B cell (primary cell): ENCODE measurements around the gene ABCD4.

Source experiments
- EZH2 ChIP-seq: IDR thresholded peaks from 2 replicates; pipeline ENCODE4 v1.6.1; 2012; ENCODE audit warnings: borderline replicate concordance, low read depth, mild to moderate bottlenecking, moderate library complexity, low read length; ENCODE audit not compliant: insufficient read depth, poor library complexity, severe bottlenecking
- TF ChIP-seq, protein P1 (sequence below): fragments of 200-600 bp; IDR thresholded peaks from one replicate; pipeline ENCODE4 v1.8.0; 2022; ENCODE audit warnings: antibody characterized with exemption, mild to moderate bottlenecking

DNA sequence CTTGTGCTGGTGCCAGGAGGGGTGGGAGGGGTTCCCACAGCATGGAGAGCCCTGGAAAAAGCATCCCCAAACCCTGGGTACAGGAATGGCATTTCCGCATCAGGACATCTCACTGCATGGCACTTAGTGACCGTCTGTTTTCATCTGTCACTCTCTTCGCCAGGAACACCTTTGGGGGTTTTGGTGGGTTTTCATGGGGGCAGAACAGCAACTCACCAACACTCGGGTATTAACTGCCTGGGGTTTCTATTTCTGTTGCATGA, 60.0 kb downstream of the ABCD4 start:
- TF ChIP-seq, protein P1, sequence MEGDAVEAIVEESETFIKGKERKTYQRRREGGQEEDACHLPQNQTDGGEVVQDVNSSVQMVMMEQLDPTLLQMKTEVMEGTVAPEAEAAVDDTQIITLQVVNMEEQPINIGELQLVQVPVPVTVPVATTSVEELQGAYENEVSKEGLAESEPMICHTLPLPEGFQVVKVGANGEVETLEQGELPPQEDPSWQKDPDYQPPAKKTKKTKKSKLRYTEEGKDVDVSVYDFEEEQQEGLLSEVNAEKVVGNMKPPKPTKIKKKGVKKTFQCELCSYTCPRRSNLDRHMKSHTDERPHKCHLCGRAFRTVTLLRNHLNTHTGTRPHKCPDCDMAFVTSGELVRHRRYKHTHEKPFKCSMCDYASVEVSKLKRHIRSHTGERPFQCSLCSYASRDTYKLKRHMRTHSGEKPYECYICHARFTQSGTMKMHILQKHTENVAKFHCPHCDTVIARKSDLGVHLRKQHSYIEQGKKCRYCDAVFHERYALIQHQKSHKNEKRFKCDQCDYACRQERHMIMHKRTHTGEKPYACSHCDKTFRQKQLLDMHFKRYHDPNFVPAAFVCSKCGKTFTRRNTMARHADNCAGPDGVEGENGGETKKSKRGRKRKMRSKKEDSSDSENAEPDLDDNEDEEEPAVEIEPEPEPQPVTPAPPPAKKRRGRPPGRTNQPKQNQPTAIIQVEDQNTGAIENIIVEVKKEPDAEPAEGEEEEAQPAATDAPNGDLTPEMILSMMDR = no peak
- no peak for TF ChIP-seq EZH2
